SK-N-SH treated with all-trans-retinoic acid at 6 μM for 48 hours (cell line): ENCODE results near the gene SV2B.

Source experiments
- ATAC-seq: fragments of 200-7000 bp; cut with Tn5 transposase; 3 replicates; pipeline ENCODE4 v1.9.1; 2020; ENCODE audit warnings: mild to moderate bottlenecking, moderate library complexity
- ARNTL ChIP-seq: fragments of 450-650 bp; formaldehyde crosslinking; IDR thresholded peaks from 2 replicates; pipeline ENCODE4 v1.5.0; 2020; ENCODE audit warnings: low read depth, mild to moderate bottlenecking, moderate library complexity, borderline replicate concordance
- BACH2 ChIP-seq: fragments of 250-450 bp; sonication (Bioruptor Pico); IDR thresholded peaks from 2 replicates; pipeline ENCODE4 v1.9.0; 2021; ENCODE audit warnings: mild to moderate bottlenecking, borderline replicate concordance
- CSDC2 ChIP-seq: fragments of 250-450 bp; sonication (Bioruptor Pico); IDR thresholded peaks from 2 replicates; pipeline ENCODE4 v1.5.0; 2020; ENCODE audit warnings: mild to moderate bottlenecking, moderate library complexity
- CSRNP3 ChIP-seq: fragments of 250-450 bp; sonication (Bioruptor Pico); IDR thresholded peaks from 2 replicates; pipeline ENCODE4 v1.5.1; 2021; ENCODE audit warnings: mild to moderate bottlenecking, moderate library complexity
- ESRRG ChIP-seq: fragments of 250-450 bp; sonication (Bioruptor Pico); IDR thresholded peaks from 2 replicates; pipeline ENCODE4 v1.6.1; 2021; ENCODE audit warnings: mild to moderate bottlenecking
- GLIS3 ChIP-seq: fragments of 250-450 bp; sonication (Bioruptor Pico); IDR thresholded peaks from 2 replicates; pipeline ENCODE4 v1.5.0; 2020; ENCODE audit warnings: mild to moderate bottlenecking, moderate library complexity
- ISL1 ChIP-seq: fragments of 250-450 bp; sonication (Bioruptor Pico); IDR thresholded peaks from 2 replicates; pipeline ENCODE4 v2.1.2; 2022; ENCODE audit warnings: mild to moderate bottlenecking, moderate library complexity
- OSR1 ChIP-seq: fragments of 250-450 bp; sonication (Bioruptor Pico); IDR thresholded peaks from 2 replicates; pipeline ENCODE4 v1.8.0; 2022; ENCODE audit warnings: moderate library complexity, mild to moderate bottlenecking, inconsistent platforms
- POU6F1 ChIP-seq: fragments of 250-450 bp; sonication (Bioruptor Pico); IDR thresholded peaks from 2 replicates; pipeline ENCODE4 v1.8.0; 2021; ENCODE audit warnings: low read depth, mild to moderate bottlenecking, moderate library complexity, borderline replicate concordance
- PPARA ChIP-seq: fragments of 250-450 bp; sonication (Bioruptor Pico); IDR thresholded peaks from 2 replicates; pipeline ENCODE4 v1.5.0; 2020; ENCODE audit warnings: mild to moderate bottlenecking, borderline replicate concordance
- RARB ChIP-seq: fragments of 250-450 bp; sonication (Bioruptor Pico); IDR thresholded peaks from 2 replicates; pipeline ENCODE4 v1.8.0; 2021; ENCODE audit warnings: mild to moderate bottlenecking, moderate library complexity
- SNAI2 ChIP-seq: fragments of 250-450 bp; sonication (Bioruptor Pico); IDR thresholded peaks from 2 replicates; pipeline ENCODE4 v1.5.0; 2020; ENCODE audit warnings: mild to moderate bottlenecking, moderate library complexity
- TCF4 ChIP-seq: fragments of 250-450 bp; sonication (Bioruptor Pico); IDR thresholded peaks from 2 replicates; pipeline ENCODE4 v1.8.0; 2021; ENCODE audit warnings: mild to moderate bottlenecking, moderate library complexity, borderline replicate concordance
- TSHZ2 ChIP-seq: fragments of 250-450 bp; sonication (Bioruptor Pico); IDR thresholded peaks from 2 replicates; pipeline ENCODE4 v1.5.0; 2020; ENCODE audit warnings: mild to moderate bottlenecking, moderate library complexity
- ZC3H10 ChIP-seq: fragments of 250-450 bp; sonication (Bioruptor Pico); IDR thresholded peaks from 2 replicates; pipeline ENCODE4 v1.5.1; 2021; ENCODE audit warnings: mild to moderate bottlenecking, moderate library complexity
- ZFP30 ChIP-seq: fragments of 450-650 bp; formaldehyde crosslinking; IDR thresholded peaks from 2 replicates; pipeline ENCODE4 v1.5.0; 2022; ENCODE audit warnings: mild to moderate bottlenecking, moderate library complexity
- ZNF565 ChIP-seq: fragments of 450-650 bp; formaldehyde crosslinking; conservative IDR thresholded peaks from 2 replicates; pipeline ENCODE4 v1.5.0; 2020; ENCODE audit warnings: low read depth, mild to moderate bottlenecking, moderate library complexity
- ZNF70 ChIP-seq: fragments of 450-650 bp; formaldehyde crosslinking; IDR thresholded peaks from 2 replicates; pipeline ENCODE4 v1.5.0; 2020; ENCODE audit warnings: mild to moderate bottlenecking, moderate library complexity
- ZNF8 ChIP-seq: fragments of 450-650 bp; formaldehyde crosslinking; IDR thresholded peaks from 2 replicates; pipeline ENCODE4 v1.5.0; 2020; ENCODE audit warnings: mild to moderate bottlenecking, moderate library complexity
- TF ChIP-seq, protein P1 (sequence below): fragments of 250-450 bp; sonication (Bioruptor Pico); IDR thresholded peaks from 2 replicates; pipeline ENCODE4 v1.5.1; 2020; ENCODE audit warnings: low read depth, mild to moderate bottlenecking, moderate library complexity
- TF ChIP-seq, protein P2 (sequence below): fragments of 250-450 bp; sonication (Bioruptor Pico); IDR thresholded peaks from 2 replicates; pipeline ENCODE4 v1.8.0; 2020; ENCODE audit warnings: mild to moderate bottlenecking, moderate library complexity, borderline replicate concordance

SV2B gene

DNA sequence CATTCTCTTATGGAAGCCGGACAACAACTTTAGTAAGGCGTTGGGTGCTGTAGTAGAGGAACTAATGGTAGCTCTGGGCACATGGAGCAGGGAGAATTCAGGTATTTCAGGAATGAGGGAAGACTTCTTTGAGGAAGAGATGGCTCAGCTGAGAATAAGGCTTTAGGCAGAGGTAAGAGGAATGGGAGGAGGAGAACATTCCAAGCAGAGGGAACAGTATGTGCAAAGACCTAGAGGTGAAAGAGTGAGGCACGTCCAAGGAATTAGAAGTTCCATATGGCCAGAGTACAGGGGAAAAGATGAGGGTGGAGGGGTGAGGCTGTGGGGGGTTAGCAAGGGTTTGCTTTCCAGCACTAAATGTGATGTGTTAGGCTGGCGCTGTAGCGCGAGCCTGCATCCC lies 1.6 kb upstream of the SV2B start:
- no peak for ATAC-seq
- no peak for TF ChIP-seq BACH2 (CRISPR knock-in tag)

DNA sequence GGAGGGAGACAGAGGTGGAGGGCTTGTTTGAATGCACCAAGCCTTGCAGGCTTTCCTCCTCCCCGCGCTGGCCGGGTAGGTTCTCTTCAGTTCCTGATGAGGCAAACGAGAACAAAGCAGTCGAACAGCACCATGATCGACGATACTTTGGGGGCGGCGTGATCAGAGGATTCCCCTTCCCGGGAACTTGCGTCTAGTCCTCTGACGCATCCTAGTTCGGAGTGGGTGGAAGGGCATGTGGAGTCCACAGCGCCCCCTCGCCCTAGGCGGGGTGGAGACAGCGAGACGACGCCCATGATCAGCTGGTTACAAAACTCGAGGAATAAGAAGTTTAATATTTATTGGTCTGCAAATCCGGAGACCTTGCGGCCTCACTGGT lies 452 bp upstream of the SV2B start:
- TF ChIP-seq BACH2 (CRISPR knock-in tag) (no peak), ZNF70 (CRISPR knock-in tag) (no peak), SNAI2 (CRISPR knock-in tag) (no peak), TCF4 (CRISPR knock-in tag) (no peak), ZC3H10 (CRISPR knock-in tag) (no peak), CSDC2 (CRISPR knock-in tag) (no peak), ISL1 (CRISPR knock-in tag) (no peak), RARB (CRISPR knock-in tag) (no peak), ESRRG (no peak), ZNF8 (CRISPR knock-in tag) (no peak), ARNTL (no peak), TSHZ2 (CRISPR knock-in tag) (no peak), ZFP30 (CRISPR knock-in tag) (no peak), ZNF565 (no peak), PPARA (CRISPR knock-in tag) (no peak), GLIS3 (CRISPR knock-in tag) (no peak)
- TF ChIP-seq, protein P1, sequence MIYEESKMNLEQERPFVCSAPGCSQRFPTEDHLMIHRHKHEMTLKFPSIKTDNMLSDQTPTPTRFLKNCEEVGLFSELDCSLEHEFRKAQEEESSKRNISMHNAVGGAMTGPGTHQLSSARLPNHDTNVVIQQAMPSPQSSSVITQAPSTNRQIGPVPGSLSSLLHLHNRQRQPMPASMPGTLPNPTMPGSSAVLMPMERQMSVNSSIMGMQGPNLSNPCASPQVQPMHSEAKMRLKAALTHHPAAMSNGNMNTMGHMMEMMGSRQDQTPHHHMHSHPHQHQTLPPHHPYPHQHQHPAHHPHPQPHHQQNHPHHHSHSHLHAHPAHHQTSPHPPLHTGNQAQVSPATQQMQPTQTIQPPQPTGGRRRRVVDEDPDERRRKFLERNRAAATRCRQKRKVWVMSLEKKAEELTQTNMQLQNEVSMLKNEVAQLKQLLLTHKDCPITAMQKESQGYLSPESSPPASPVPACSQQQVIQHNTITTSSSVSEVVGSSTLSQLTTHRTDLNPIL (CRISPR knock-in tag): no peak
- TF ChIP-seq, protein P2, sequence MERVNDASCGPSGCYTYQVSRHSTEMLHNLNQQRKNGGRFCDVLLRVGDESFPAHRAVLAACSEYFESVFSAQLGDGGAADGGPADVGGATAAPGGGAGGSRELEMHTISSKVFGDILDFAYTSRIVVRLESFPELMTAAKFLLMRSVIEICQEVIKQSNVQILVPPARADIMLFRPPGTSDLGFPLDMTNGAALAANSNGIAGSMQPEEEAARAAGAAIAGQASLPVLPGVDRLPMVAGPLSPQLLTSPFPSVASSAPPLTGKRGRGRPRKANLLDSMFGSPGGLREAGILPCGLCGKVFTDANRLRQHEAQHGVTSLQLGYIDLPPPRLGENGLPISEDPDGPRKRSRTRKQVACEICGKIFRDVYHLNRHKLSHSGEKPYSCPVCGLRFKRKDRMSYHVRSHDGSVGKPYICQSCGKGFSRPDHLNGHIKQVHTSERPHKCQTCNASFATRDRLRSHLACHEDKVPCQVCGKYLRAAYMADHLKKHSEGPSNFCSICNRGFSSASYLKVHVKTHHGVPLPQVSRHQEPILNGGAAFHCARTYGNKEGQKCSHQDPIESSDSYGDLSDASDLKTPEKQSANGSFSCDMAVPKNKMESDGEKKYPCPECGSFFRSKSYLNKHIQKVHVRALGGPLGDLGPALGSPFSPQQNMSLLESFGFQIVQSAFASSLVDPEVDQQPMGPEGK (CRISPR knock-in tag): no peak
- peak; percentile 39 for ATAC-seq

- ATAC-seq: peak; percentile 61
- TF ChIP-seq BACH2 (CRISPR knock-in tag) (no peak), CSRNP3 (CRISPR knock-in tag) (no peak), OSR1 (CRISPR knock-in tag) (no peak), ZNF70 (CRISPR knock-in tag) (no peak), POU6F1 (CRISPR knock-in tag) (no peak), ZNF565 (no peak), RARB (CRISPR knock-in tag) (no peak), ZC3H10 (CRISPR knock-in tag) (no peak), ESRRG (no peak), SNAI2 (CRISPR knock-in tag) (no peak), CSDC2 (CRISPR knock-in tag) (no peak)
- TF ChIP-seq, protein P2 (CRISPR knock-in tag): no peak
- TF ChIP-seq, protein P1 (CRISPR knock-in tag): no peak
Measured at GRCh38 chr15:91100814-91101607, 954 bp downstream of the SV2B start.
